ENCODE data around the gene SLC34A1. TPM values are rescaled to one million over a fixed set of nuclear protein-coding genes. Genes with fewer than 3 reads are reported as not detected.
A peak's percentile ranks its signal among the peaks of the same experiment; 100 is the strongest.

The SLC34A1 gene
- total RNA-seq, 1 experiment from 2014 or later = 0.28 TPM

- BruUV-seq (replicated peaks) = no TSS peak
- TF ChIP-seq CTCF (conservative IDR thresholded peaks at IDR 0.05) = no peak
- no peak for TF ChIP-seq EZH2 (IDR thresholded peaks at IDR 0.05; ENCODE audit: low read depth)
- POLR2A ChIA-PET (ENCODE audit: unreplicated experiment) = no interaction called here
Observed at GRCh38 chr5:177357146-177357458, 27.1 kb upstream of the SLC34A1 start.

GRCh38 chr5:177357459-177358351, 26.5 kb upstream of the SLC34A1 start, which contains the start of gene RGS14:
Gene RGS14 (plus strand): TSS chr5:177357924. CDS start chr5:177358025, 101 bp downstream.
- H3K4me1 ChIP-seq (replicated peaks; ENCODE audit: insufficient read depth) = no peaks in the 10 kb centered on the region
- no peak within 1 kb of the TSS for H3K4me3 ChIP-seq
- H3K9me2 ChIP-seq (ENCODE audit: insufficient read depth) = no peaks in the 10 kb centered on the region
- H3K27me3 ChIP-seq (ENCODE audit: insufficient read depth, low read depth) = peaks cover 14% of the 10 kb centered on the region; the same call in 1 of the 2 replicates
- H3K4me2 ChIP-seq = no peak within 1 kb of the TSS
- H3K27ac ChIP-seq = no peak within 1 kb of the TSS
- H3K9me3 ChIP-seq (ENCODE audit: insufficient read depth, low read depth) = no peaks in the 10 kb centered on the region
- ChIA-PET POLR2A (ENCODE audit: unreplicated experiment) (interaction anchor here (0.6 kb wide), 1 partner anchor 100 kb away, joined by 6 read pairs; no protein-coding TSS in a partner anchor), CTCF (interaction anchor here (0.5 kb wide), 1 partner anchor 17 kb away, joined by 4 read pairs; no protein-coding TSS in a partner anchor)
- 0 out of 2 replicates have a peak, but pooled peaks cover 7% of the 10 kb centered on the region for H3F3A ChIP-seq (ENCODE audit: insufficient read depth, low read depth)
- no peak within 1 kb of the TSS for H2AFZ ChIP-seq
- peak in 1 of 2 experiments; percentile 44 for DNase-seq
- intact Hi-C loops (cut with micrococcal nuclease; ENCODE audit: unreplicated experiment) = no loop called here
- H3K36me3 ChIP-seq (ENCODE audit: low read depth) = no peaks in the 10 kb centered on the region
- H3K79me2 ChIP-seq (ENCODE audit: low read depth) = no peaks in the 10 kb centered on the region
- no TSS peak for BruUV-seq (replicated peaks)
- H4K20me1 ChIP-seq (ENCODE audit: insufficient read depth) = no peaks in the 10 kb centered on the region
- TF ChIP-seq EZH2 (IDR thresholded peaks at IDR 0.05; ENCODE audit: low read depth) (no peak), CTCF (conservative IDR thresholded peaks at IDR 0.05) (no peak)

More at GRCh38 chr5:177357146-177357458, 27.1 kb upstream of the SLC34A1 start:
- Histone ChIP-seq H3K4me3 (no peak overlapping the region), H3K27me3 (ENCODE audit: insufficient read depth, low read depth) (peaks cover 14% of the 10 kb centered on the region; the same call in 1 of the 2 replicates), H3K79me2 (ENCODE audit: low read depth) (no peaks in the 10 kb centered on the region), H3K9me3 (ENCODE audit: insufficient read depth, low read depth) (no peaks in the 10 kb centered on the region), H3K27ac (no peak overlapping the region), H2AFZ (no peak overlapping the region), H4K20me1 (ENCODE audit: insufficient read depth) (no peaks in the 10 kb centered on the region), H3K4me2 (no peak overlapping the region), H3K9me2 (ENCODE audit: insufficient read depth) (no peaks in the 10 kb centered on the region), H3K36me3 (ENCODE audit: low read depth) (no peaks in the 10 kb centered on the region), H3K4me1 (replicated peaks; ENCODE audit: insufficient read depth) (peaks cover 3% of the 10 kb centered on the region; the same call in 1 of the 2 replicates), H3F3A (ENCODE audit: insufficient read depth, low read depth) (0 out of 2 replicates have a peak, but pooled peaks cover 6% of the 10 kb centered on the region)
- intact Hi-C loops (cut with micrococcal nuclease; ENCODE audit: unreplicated experiment) = no loop called here
- CTCF ChIA-PET = no interaction called here
- no peak for DNase-seq

- BruUV-seq (replicated peaks) = no TSS peak
- H3K9me3 ChIP-seq (ENCODE audit: insufficient read depth, low read depth) = no peaks in the 10 kb centered on the region
- no peak overlapping the region for H3K4me2 ChIP-seq
- ChIA-PET POLR2A (ENCODE audit: unreplicated experiment) (interaction anchor here (0.6 kb wide), 2 partner anchors 99 to 123 kb away, joined by 6 to 7 read pairs; no protein-coding TSS in a partner anchor), CTCF (no interaction called here)
- no peaks in the 10 kb centered on the region for H4K20me1 ChIP-seq (ENCODE audit: insufficient read depth)
- DNase-seq = no peak
- TF ChIP-seq EZH2 (IDR thresholded peaks at IDR 0.05; ENCODE audit: low read depth) = no peak
- H3K4me1 ChIP-seq (replicated peaks; ENCODE audit: insufficient read depth) = 0 out of 2 replicates have a peak, but pooled peaks cover 2% of the 10 kb centered on the region
- H3F3A ChIP-seq (ENCODE audit: insufficient read depth, low read depth) = 0 out of 2 replicates have a peak, but pooled peaks cover 7% of the 10 kb centered on the region
- H3K4me3 ChIP-seq = no peak overlapping the region
- H3K36me3 ChIP-seq (ENCODE audit: low read depth) = no peaks in the 10 kb centered on the region
- H3K27me3 ChIP-seq (ENCODE audit: insufficient read depth, low read depth) = peaks cover 14% of the 10 kb centered on the region; the same call in 1 of the 2 replicates
- intact Hi-C loops (cut with micrococcal nuclease; ENCODE audit: unreplicated experiment) = no loop called here
- H3K79me2 ChIP-seq (ENCODE audit: low read depth) = no peaks in the 10 kb centered on the region
- no peak overlapping the region for H3K27ac ChIP-seq
- no peaks in the 10 kb centered on the region for H3K9me2 ChIP-seq (ENCODE audit: insufficient read depth)
- no peak overlapping the region for H2AFZ ChIP-seq
Observed at GRCh38 chr5:177358370-177358819, 25.8 kb upstream of the SLC34A1 start.

Data from PC-9 (cell line).